Uterus (tissue), 4 donors: ENCODE results near the gene PSMC5. TPM values are rescaled to one million over a fixed set of nuclear protein-coding genes. Genes with fewer than 3 reads are reported as not detected.

Experiments
- DNase-seq, 2 donors: peaks; one replicate each; pipeline ENCODE4 v3.0.0-alpha.2; 2019 to 2020
- H3K27ac ChIP-seq, 2 donors: fragments of 200-600 bp; sonication (generic); 1 replicate in 1 of 2; 2 replicates in 1 of 2; pipeline ENCODE4 v1.5.1; 2016 to 2018
- H3K27me3 ChIP-seq, 2 donors: fragments of 200-600 bp; sonication (generic); one replicate each; pipeline ENCODE4 v1.5.1; 2018 to 2019; ENCODE audit warnings: control low read depth in 1 of 2
- H3K36me3 ChIP-seq, 2 donors: fragments of 200-600 bp; sonication (generic); one replicate each; pipeline ENCODE4 v1.5.1; 2019; ENCODE audit warnings: control low read depth in 1 of 2
- H3K4me1 ChIP-seq, 2 donors: fragments of 200-600 bp; sonication (generic); one replicate each; pipeline ENCODE4 v1.5.1; 2018 to 2019; ENCODE audit warnings: control low read depth in 1 of 2
- H3K4me3 ChIP-seq, 2 donors: fragments of 200-600 bp; sonication (generic); 1 replicate in 1 of 2; 2 replicates in 1 of 2; pipeline ENCODE4 v1.5.1; 2018 to 2019; ENCODE audit warnings: mild to moderate bottlenecking in 1 of 2
- H3K9me3 ChIP-seq, 2 donors: fragments of 200-600 bp; sonication (generic); one replicate each; pipeline ENCODE4 v1.5.1; 2019; ENCODE audit warnings: control low read depth in 1 of 2
- CTCF ChIP-seq, 4 experiments: fragments of 200-600 bp in 2 of 4; fragments of 450-650 bp in 2 of 4; sonication (generic) in 2 of 4; IDR thresholded peaks; one replicate each; pipeline ENCODE4 v1.5.1; 2016 to 2019; ENCODE audit warnings: antibody characterized with exemption in 4 of 4, mild to moderate bottlenecking in 2 of 4, moderate library complexity in 1 of 4
- POLR2A ChIP-seq, 2 donors: fragments of 450-650 bp; IDR thresholded peaks; one replicate each; pipeline ENCODE4 v1.6.1; 2016; ENCODE audit warnings: antibody characterized with exemption in 2 of 2, mild to moderate bottlenecking in 1 of 2, moderate library complexity in 1 of 2
- intact Hi-C: fragments of 100-400 bp; cut with DNase I; formaldehyde crosslinking; loops from one replicate; pipeline ENCODE4 v1.15.1; 2023; ENCODE audit warnings: low total_unique reads
- total RNA-seq, 4 donors: library from RNA; depleted of rRNA in 3 of 4; stranded (reverse); fragments of >200 nt in 3 of 4; gene quantifications; one replicate each; pipeline versions ENCODE4 v1.1.0 to v1.2.4, GENCODE V29; 2014 to 2023
- donor health status: DM: yes; HTN: yes; CAD: no.

The PSMC5 gene
- total RNA-seq, 4 donors from 2014 or later = 12.6 to 103 (median 40.2) TPM

- TF ChIP-seq POLR2A (IDR thresholded peaks at IDR 0.05) (no peak), CTCF (IDR thresholded peaks at IDR 0.05) (no peak)
- Histone ChIP-seq H3K27ac (no peak overlapping the region), H3K9me3 (no peaks in the 10 kb centered on the region), H3K27me3 (no peaks in the 10 kb centered on the region), H3K4me1 (no peaks in the 10 kb centered on the region), H3K4me3 (no peak overlapping the region), H3K36me3 (no peaks in the 10 kb centered on the region)
- intact Hi-C loops = no loop called here
- DNase-seq = no peak
Observed at GRCh38 chr17:63816123-63816522, 11.1 kb upstream of the PSMC5 start.

GRCh38 chr17:63816669-63817068 is 10.6 kb upstream of the PSMC5 start:
- Histone ChIP-seq H3K4me3 (no peak overlapping the region), H3K4me1 (no peaks in the 10 kb centered on the region), H3K9me3 (no peaks in the 10 kb centered on the region), H3K27ac (no peak overlapping the region), H3K27me3 (no peaks in the 10 kb centered on the region), H3K36me3 (no peaks in the 10 kb centered on the region)
- no peak for DNase-seq
- TF ChIP-seq POLR2A (IDR thresholded peaks at IDR 0.05) (no peak), CTCF (IDR thresholded peaks at IDR 0.05) (no peak)
- intact Hi-C loops = no loop called here

- Histone ChIP-seq H3K36me3 (no peaks in the 10 kb centered on the region), H3K4me3 (no peak overlapping the region), H3K9me3 (no peaks in the 10 kb centered on the region), H3K4me1 (no peaks in the 10 kb centered on the region), H3K27me3 (no peaks in the 10 kb centered on the region), H3K27ac (no peak overlapping the region)
- TF ChIP-seq CTCF (IDR thresholded peaks at IDR 0.05) (no peak), POLR2A (IDR thresholded peaks at IDR 0.05) (no peak)
- DNase-seq = no peak
- intact Hi-C loops = no loop called here
Observed at GRCh38 chr17:63817736-63818385, 9.4 kb upstream of the PSMC5 start.

- TF ChIP-seq CTCF (IDR thresholded peaks at IDR 0.05) = no peak
- H3K9me3 ChIP-seq = no peaks in the 10 kb centered on the region
- H3K4me1 ChIP-seq = no peaks in the 10 kb centered on the region
- H3K36me3 ChIP-seq = no peaks in the 10 kb centered on the region
- DNase-seq = no peak
- H3K4me3 ChIP-seq = no peak overlapping the region
- intact Hi-C loops = no loop called here
- H3K27me3 ChIP-seq = no peaks in the 10 kb centered on the region
- no peak overlapping the region for H3K27ac ChIP-seq
Observed at GRCh38 chr17:63819131-63819530, 8.1 kb upstream of the PSMC5 start.

GRCh38 chr17:63819585-63820537 is 7.4 kb upstream of the PSMC5 start:
- TF ChIP-seq POLR2A (IDR thresholded peaks at IDR 0.05) (no peak), CTCF (IDR thresholded peaks at IDR 0.05) (no peak)
- H3K27ac ChIP-seq = no peak overlapping the region
- no peaks in the 10 kb centered on the region for H3K36me3 ChIP-seq

More at GRCh38 chr17:63819585-63820537, 7.4 kb upstream of the PSMC5 start:
- intact Hi-C loops = no loop called here
- Histone ChIP-seq H3K4me1 (no peaks in the 10 kb centered on the region), H3K27me3 (no peaks in the 10 kb centered on the region), H3K4me3 (no peak overlapping the region), H3K9me3 (no peaks in the 10 kb centered on the region)
- no peak for DNase-seq
